ENCODE measurements around the gene SIAH1. TPM values are rescaled to one million over a fixed set of nuclear protein-coding genes. Genes with fewer than 3 reads are reported as not detected.
"Not testable (repeated sequence)": the region's sequence is repeated elsewhere in the genome, so short reads cannot be mapped to it uniquely, and the experiment has no call there.

Gene SIAH1
- total RNA-seq, 1 donor from 2014 or later: 34.5 TPM

DNA sequence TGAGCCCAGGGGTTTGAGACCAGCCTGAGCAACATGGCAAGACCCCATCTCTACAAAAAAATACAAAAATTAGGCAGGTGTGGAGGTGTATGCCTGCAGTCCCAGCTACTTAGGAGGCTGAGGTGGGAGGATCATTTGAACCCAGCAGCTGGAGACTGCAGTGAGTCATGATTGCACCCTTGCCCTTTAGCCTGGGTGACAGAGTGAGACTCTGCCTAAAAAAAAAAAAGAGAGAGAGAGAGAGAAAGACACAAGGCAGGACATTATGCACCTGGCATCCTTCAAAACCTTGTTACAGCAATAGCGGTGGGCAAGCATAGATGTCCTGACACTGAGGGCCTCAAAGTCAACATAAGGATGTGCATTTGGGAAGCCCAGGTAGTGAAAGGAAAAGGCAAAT is 19.9 kb upstream of the SIAH1 start:
- Mint-ChIP-seq H3K4me1 (ENCODE audit: low read depth) (peaks cover 16% of the 10 kb centered on the region), H3K4me3 (ENCODE audit: unreplicated experiment) (no peak overlapping the region), H3K9me3 (ENCODE audit: low read depth) (no peaks in the 10 kb centered on the region), H3K27ac (ENCODE audit: unreplicated experiment) (no peak overlapping the region), H3K36me3 (ENCODE audit: low read depth) (no peaks in the 10 kb centered on the region), H3K27me3 (ENCODE audit: low read depth) (no peaks in the 10 kb centered on the region)
- TF ChIP-seq CTCF (IDR thresholded peaks at IDR 0.05): no peak
- no peak for DNase-seq (ENCODE audit: low spot score)

- H3K36me3 Mint-ChIP-seq (ENCODE audit: low read depth); H3K27me3 Mint-ChIP-seq (ENCODE audit: low read depth); H3K27ac Mint-ChIP-seq (ENCODE audit: unreplicated experiment); H3K4me3 Mint-ChIP-seq (ENCODE audit: unreplicated experiment); H3K9me3 Mint-ChIP-seq (ENCODE audit: low read depth); DNase-seq (ENCODE audit: low spot score); H3K4me1 Mint-ChIP-seq (ENCODE audit: low read depth): not testable (repeated sequence)
These were observed 17.3 kb upstream of the SIAH1 start for GRCh38 chr16:48402547-48402946.

- H3K4me1 Mint-ChIP-seq (ENCODE audit: low read depth): no peaks in the 10 kb centered on the region
- no peaks in the 10 kb centered on the region for H3K27me3 Mint-ChIP-seq (ENCODE audit: low read depth)
- no peak for TF ChIP-seq CTCF (IDR thresholded peaks at IDR 0.05)
- no peak overlapping the region for H3K4me3 Mint-ChIP-seq (ENCODE audit: unreplicated experiment)
- peaks cover 2% of the 10 kb centered on the region for H3K36me3 Mint-ChIP-seq (ENCODE audit: low read depth)
- H3K27ac Mint-ChIP-seq (ENCODE audit: unreplicated experiment): no peak overlapping the region
- DNase-seq (ENCODE audit: low spot score): no peak
- H3K9me3 Mint-ChIP-seq (ENCODE audit: low read depth): no peaks in the 10 kb centered on the region
These were observed 10.2 kb upstream of the SIAH1 start for GRCh38 chr16:48395375-48395774.

GRCh38 chr16:48394355-48394703 is 9.1 kb upstream of the SIAH1 start:
- Mint-ChIP-seq H3K27me3 (ENCODE audit: low read depth) (no peaks in the 10 kb centered on the region), H3K9me3 (ENCODE audit: low read depth) (no peaks in the 10 kb centered on the region), H3K4me1 (ENCODE audit: low read depth) (no peaks in the 10 kb centered on the region), H3K27ac (ENCODE audit: unreplicated experiment) (no peak overlapping the region), H3K36me3 (ENCODE audit: low read depth) (peaks cover 2% of the 10 kb centered on the region), H3K4me3 (ENCODE audit: unreplicated experiment) (no peak overlapping the region)
- DNase-seq (ENCODE audit: low spot score): no peak
- TF ChIP-seq CTCF (IDR thresholded peaks at IDR 0.05): no peak

- H3K27me3 Mint-ChIP-seq (ENCODE audit: low read depth): no peaks in the 10 kb centered on the region
- DNase-seq (ENCODE audit: low spot score): no peak
These were observed 8.5 kb upstream of the SIAH1 start for GRCh38 chr16:48393485-48394354.

More at GRCh38 chr16:48393485-48394354, 8.5 kb upstream of the SIAH1 start:
- TF ChIP-seq CTCF (IDR thresholded peaks at IDR 0.05): no peak
- Mint-ChIP-seq H3K9me3 (ENCODE audit: low read depth) (no peaks in the 10 kb centered on the region), H3K4me1 (ENCODE audit: low read depth) (no peaks in the 10 kb centered on the region), H3K27ac (ENCODE audit: unreplicated experiment) (no peak overlapping the region), H3K36me3 (ENCODE audit: low read depth) (peaks cover 2% of the 10 kb centered on the region), H3K4me3 (ENCODE audit: unreplicated experiment) (no peak overlapping the region)
